Epithelial cell of proximal tubule (primary cell): Measurements from ENCODE around the gene PCDHGA1. TPM values are rescaled to one million over a fixed set of nuclear protein-coding genes. Genes with fewer than 3 reads are reported as not detected.
"Not testable (repeated sequence)": the region's sequence is repeated elsewhere in the genome, so short reads cannot be mapped to it uniquely, and the experiment has no call there.

ENCODE experiments used
- DNase-seq: peaks from one replicate; pipeline ENCODE4 v3.0.0-alpha.2; 2011; ENCODE audit warnings: low read depth
- H3K4me3 ChIP-seq: 2 replicates; pipeline ENCODE4 v1.5.1; 2011; ENCODE audit warnings: low read depth, mild to moderate bottlenecking, low read length
- CTCF ChIP-seq: conservative IDR thresholded peaks from 2 replicates; pipeline ENCODE4 v1.5.1; 2012; ENCODE audit warnings: low read depth, mild to moderate bottlenecking, low read length
- total RNA-seq: library from RNA; depleted of rRNA; stranded (reverse); fragments of >200 nt; gene quantifications from 2 replicates; pipeline ENCODE4 v1.2.3, GENCODE V29; 2015

The PCDHGA1 gene
- total RNA-seq, 1 donor from 2014 or later = 0.75 TPM

GRCh38 chr5:141373673-141374317 lies 43.5 kb downstream of the PCDHGA1 start, which contains the start of gene PCDHGA6:
Gene PCDHGA6, plus strand, starts transcription at chr5:141373891. Its CDS starts 193 bp downstream, at chr5:141374084.
- TF ChIP-seq CTCF = peak; percentile 57
- H3K4me3 ChIP-seq = peak within 1 kb of the TSS; percentile 45
- DNase-seq = no peak

GRCh38 chr5:141374627-141375026 lies 44.3 kb downstream of the PCDHGA1 start:
- TF ChIP-seq CTCF = no peak
- DNase-seq = no peak

GRCh38 chr5:141375444-141376155 lies 45.3 kb downstream of the PCDHGA1 start:
- not testable (repeated sequence) for DNase-seq

More at GRCh38 chr5:141374627-141375026, 44.3 kb downstream of the PCDHGA1 start:
- H3K4me3 ChIP-seq = no peak overlapping the region

GRCh38 chr5:141382469-141383294 lies 52.4 kb downstream of the PCDHGA1 start, which contains the start of gene PCDHGA7:
Gene PCDHGA7, plus strand, starts transcription at chr5:141382742. Its CDS starts 158 bp downstream, at chr5:141382900.
- peak within 1 kb of the TSS; percentile 56 for H3K4me3 ChIP-seq
- TF ChIP-seq CTCF = peak; percentile 43
- no peak for DNase-seq

More at GRCh38 chr5:141375444-141376155, 45.3 kb downstream of the PCDHGA1 start:
- not testable (repeated sequence) for H3K4me3 ChIP-seq

GRCh38 chr5:141383345-141383744 lies 53.0 kb downstream of the PCDHGA1 start:
- peak overlapping the region; percentile 56 for H3K4me3 ChIP-seq

GRCh38 chr5:141384471-141385267 lies 54.4 kb downstream of the PCDHGA1 start:
- TF ChIP-seq CTCF = no peak
- no peak for DNase-seq

More at GRCh38 chr5:141383345-141383744, 53.0 kb downstream of the PCDHGA1 start:
- DNase-seq = no peak
- TF ChIP-seq CTCF = no peak

More at GRCh38 chr5:141384471-141385267, 54.4 kb downstream of the PCDHGA1 start:
- H3K4me3 ChIP-seq = no peak overlapping the region
